Keratinocyte (primary cell): ENCODE measurements around the gene FAHD1. TPM values are rescaled to one million over a fixed set of nuclear protein-coding genes. Genes with fewer than 3 reads are reported as not detected.

Source experiments
- DNase-seq: peaks from one replicate; pipeline ENCODE4 v3.0.0-alpha.2; 2011; ENCODE audit warnings: low read depth, missing footprints, low spot score
- FAIRE-seq: peaks from 2 replicates; lab custom pipeline; 2011; peaks lifted over from hg19 to GRCh38; lab: Jason Lieb, UNC
- H2AFZ ChIP-seq: 2 replicates; pipeline ENCODE4 v1.6.0; 2012; ENCODE audit warnings: low read length, control low read depth, inconsistent platforms; ENCODE audit not compliant: control insufficient read depth
- H3K27ac ChIP-seq: 2 replicates; pipeline ENCODE4 v1.5.1; 2011; ENCODE audit warnings: low read length; ENCODE audit not compliant: control insufficient read depth, insufficient read depth
- H3K27me3 ChIP-seq: 3 replicates; pipeline ENCODE4 v1.6.0; 2011; ENCODE audit warnings: low read length; ENCODE audit not compliant: control insufficient read depth, insufficient read depth; ENCODE audit errors: extremely low read depth
- H3K36me3 ChIP-seq, 2 experiments: 2 replicates in 1 of 2; 3 replicates in 1 of 2; pipeline ENCODE4 v1.5.1; 2011; ENCODE audit warnings: low read length in 2 of 2, mild to moderate bottlenecking in 1 of 2; ENCODE audit not compliant: control insufficient read depth in 2 of 2, insufficient read depth in 2 of 2; ENCODE audit errors: extremely low read depth in 1 of 2
- H3K4me1 ChIP-seq: 3 replicates; pipeline ENCODE4 v1.5.1; 2011; ENCODE audit warnings: low read length; ENCODE audit not compliant: control insufficient read depth, insufficient read depth; ENCODE audit errors: extremely low read depth
- H3K4me2 ChIP-seq: 3 replicates; pipeline ENCODE4 v1.6.0; 2011; ENCODE audit warnings: low read depth, low read length; ENCODE audit not compliant: control insufficient read depth, insufficient read depth; ENCODE audit errors: extremely low read depth
- H3K4me3 ChIP-seq, 3 experiments: fragments of 200-600 bp in 1 of 3; sonication (generic) in 1 of 3; 2 replicates in 2 of 3; 3 replicates in 1 of 3; pipeline ENCODE4 v1.5.1; 2011 to 2016; ENCODE audit warnings: low read length in 3 of 3, mild to moderate bottlenecking in 3 of 3, control low read depth in 2 of 3, inconsistent platforms in 1 of 3, low read depth in 1 of 3, mixed read lengths in 1 of 3, mixed run types in 1 of 3, moderate library complexity in 1 of 3; ENCODE audit not compliant: control insufficient read depth in 2 of 3, insufficient read depth in 2 of 3; ENCODE audit errors: extremely low read depth in 1 of 3
- H3K79me2 ChIP-seq: 2 replicates; pipeline ENCODE4 v1.6.0; 2012; ENCODE audit warnings: low read length; ENCODE audit not compliant: control insufficient read depth, insufficient read depth
- H3K9ac ChIP-seq: 3 replicates; pipeline ENCODE4 v1.6.0; 2011; ENCODE audit warnings: low read length; ENCODE audit not compliant: control insufficient read depth, insufficient read depth; ENCODE audit errors: extremely low read depth
- H3K9me1 ChIP-seq: 3 replicates; pipeline ENCODE4 v1.6.0; 2011; ENCODE audit warnings: low read length; ENCODE audit not compliant: control insufficient read depth, insufficient read depth; ENCODE audit errors: extremely low read depth
- H3K9me3 ChIP-seq: 2 replicates; pipeline ENCODE4 v1.5.1; 2012; ENCODE audit warnings: low read depth, low read length; ENCODE audit not compliant: control insufficient read depth
- H4K20me1 ChIP-seq: 3 replicates; pipeline ENCODE4 v1.6.0; 2011; ENCODE audit warnings: low read length; ENCODE audit not compliant: control insufficient read depth, insufficient read depth; ENCODE audit errors: extremely low read depth
- CTCF ChIP-seq, 3 experiments: IDR thresholded peaks in 1 of 3; conservative IDR thresholded peaks in 1 of 3; optimal IDR thresholded peaks in 1 of 3; 2 replicates in 2 of 3; 3 replicates in 1 of 3; pipeline versions ENCODE3 to v1.5.1; 2011; ENCODE audit warnings: low read length in 3 of 3, mild to moderate bottlenecking in 3 of 3, moderate library complexity in 2 of 3, control low read depth in 1 of 3, inconsistent platforms in 1 of 3; ENCODE audit not compliant: insufficient read depth in 2 of 3; ENCODE audit errors: extremely low read depth in 1 of 3
- EZH2 ChIP-seq: IDR thresholded peaks from one replicate; pipeline ENCODE4 v1.6.1; 2012; ENCODE audit warnings: inconsistent platforms, mild to moderate bottlenecking, low read length, moderate library complexity
- dilution Hi-C: fragments of 300-500 bp; cut with MboI; formaldehyde crosslinking; loops from one replicate; pipeline ENCODE4 v1.7.0; 2020; ENCODE audit warnings: low sequenced_read_pairs; ENCODE audit not compliant: extremely low pct_ligation_motif_present
- polyA plus RNA-seq, 5 experiments: library from polyadenylated mRNA; depleted of rRNA in 3 of 5; stranded (reverse) in 3 of 5; stranded (forward) in 1 of 5; unstranded in 1 of 5; fragments of >200 nt; gene quantifications; 1 replicate in 1 of 5; 2 replicates in 3 of 5; 3 replicates in 1 of 5; pipeline versions ENCODE4 v1.2.1 to v1.2.3, GENCODE V29; 2011 to 2012; ENCODE audit warnings: missing spikeins in 2 of 5, low read depth in 1 of 5, low replicate concordance in 1 of 5

FAHD1 gene
- polyA plus RNA-seq, 1 donor (not counting 4 experiments of a cell fraction or from before 2014, with no cell fraction given): 29.4 TPM

DNA sequence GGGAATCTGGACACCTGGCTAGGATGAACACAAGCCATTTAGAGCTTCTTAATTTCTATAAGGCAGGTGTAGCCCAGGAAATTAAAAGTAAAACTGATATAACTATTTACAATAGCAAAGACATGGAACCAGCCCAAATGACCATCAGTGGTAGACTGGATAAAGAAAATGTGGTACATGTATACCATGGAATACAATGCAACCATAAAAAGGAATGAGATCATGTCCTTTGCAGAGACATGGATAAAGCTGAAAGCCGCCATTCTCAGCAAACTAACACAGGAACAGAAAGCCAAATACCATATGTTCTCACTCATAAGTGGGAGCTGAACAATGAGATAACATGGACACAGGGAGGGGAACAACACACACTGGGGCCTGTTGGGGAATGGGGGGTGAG is 19.4 kb downstream of the FAHD1 start:
- TF ChIP-seq CTCF (optimal IDR thresholded peaks at IDR 0.05 in 1 of 3, IDR thresholded peaks at IDR 0.05 in 1 of 3, conservative IDR thresholded peaks at IDR 0.05 in 1 of 3; ENCODE audit: extremely low read depth in 1 of 3, insufficient read depth in 2 of 3, low read length in 3 of 3) (no peak), EZH2 (no peak)
- Histone ChIP-seq H2AFZ (no peak overlapping the region), H3K4me2 (no peak overlapping the region), H3K79me2 (no peaks in the 10 kb centered on the region), H3K27me3 (peaks cover 3% of the 10 kb centered on the region), H3K9me1 (no peaks in the 10 kb centered on the region), H3K4me3 (no peak overlapping the region), H3K4me1 (no peaks in the 10 kb centered on the region), H3K36me3 (no peaks in the 10 kb centered on the region), H3K9me3 (no peaks in the 10 kb centered on the region), H4K20me1 (no peaks in the 10 kb centered on the region), H3K27ac (no peak overlapping the region), H3K9ac (no peak overlapping the region)
- dilution Hi-C loops: no loop called here
- DNase-seq: no peak
- FAIRE-seq: no peak

DNA sequence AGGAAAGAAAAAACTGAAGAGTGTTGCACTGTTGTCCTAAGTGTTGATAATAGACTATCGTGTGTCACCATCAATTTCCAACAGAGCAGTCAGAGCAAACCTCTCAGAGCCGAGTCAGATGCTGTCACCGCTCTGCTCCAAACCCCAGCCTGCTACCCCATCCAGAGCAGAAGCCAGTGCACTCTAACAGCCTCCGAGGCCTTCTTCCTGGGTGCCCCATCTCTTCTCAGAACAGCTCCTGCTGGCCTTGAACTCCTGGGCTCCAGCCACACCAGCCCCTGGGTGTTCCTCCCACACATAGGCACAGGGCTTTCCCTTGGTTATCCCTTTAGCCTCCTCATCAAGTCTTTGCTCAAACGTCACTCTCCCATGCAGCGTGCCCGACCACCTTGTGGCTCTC is 24.0 kb downstream of the FAHD1 start:
- TF ChIP-seq EZH2 (no peak), CTCF (optimal IDR thresholded peaks at IDR 0.05 in 1 of 3, IDR thresholded peaks at IDR 0.05 in 1 of 3, conservative IDR thresholded peaks at IDR 0.05 in 1 of 3; ENCODE audit: extremely low read depth in 1 of 3, insufficient read depth in 2 of 3, low read length in 3 of 3) (no peak)
- no peaks in the 10 kb centered on the region for H3K79me2 ChIP-seq

More for the DNA sequence above, 24.0 kb downstream of the FAHD1 start:
- no peaks in the 10 kb centered on the region for H3K9me3 ChIP-seq
- FAIRE-seq (no peak), DNase-seq (no peak)
- no peak overlapping the region for H3K4me3 ChIP-seq
- peaks cover 5% of the 10 kb centered on the region for H3K27me3 ChIP-seq
- H3K27ac ChIP-seq: no peak overlapping the region
- H3K9ac ChIP-seq: no peak overlapping the region
- H3K4me1 ChIP-seq: no peaks in the 10 kb centered on the region
- no peaks in the 10 kb centered on the region for H3K36me3 ChIP-seq
- H3K9me1 ChIP-seq: no peaks in the 10 kb centered on the region
- H2AFZ ChIP-seq: no peak overlapping the region
- H4K20me1 ChIP-seq: no peaks in the 10 kb centered on the region
- no peak overlapping the region for H3K4me2 ChIP-seq
- dilution Hi-C loops: no loop called here
